NB4 (cell line): ENCODE results near the gene FUOM.

Experiments
- POLR2A ChIP-seq: IDR thresholded peaks from 2 replicates; pipeline ENCODE4 v1.6.1; 2011; ENCODE audit warnings: mild to moderate bottlenecking; ENCODE audit not compliant: insufficient read length; ENCODE audit errors: extremely low read depth
- TF ChIP-seq, protein P1 (sequence below): IDR thresholded peaks from one replicate; pipeline ENCODE4 v1.5.1; 2012; ENCODE audit warnings: low read depth, low read length

DNA sequence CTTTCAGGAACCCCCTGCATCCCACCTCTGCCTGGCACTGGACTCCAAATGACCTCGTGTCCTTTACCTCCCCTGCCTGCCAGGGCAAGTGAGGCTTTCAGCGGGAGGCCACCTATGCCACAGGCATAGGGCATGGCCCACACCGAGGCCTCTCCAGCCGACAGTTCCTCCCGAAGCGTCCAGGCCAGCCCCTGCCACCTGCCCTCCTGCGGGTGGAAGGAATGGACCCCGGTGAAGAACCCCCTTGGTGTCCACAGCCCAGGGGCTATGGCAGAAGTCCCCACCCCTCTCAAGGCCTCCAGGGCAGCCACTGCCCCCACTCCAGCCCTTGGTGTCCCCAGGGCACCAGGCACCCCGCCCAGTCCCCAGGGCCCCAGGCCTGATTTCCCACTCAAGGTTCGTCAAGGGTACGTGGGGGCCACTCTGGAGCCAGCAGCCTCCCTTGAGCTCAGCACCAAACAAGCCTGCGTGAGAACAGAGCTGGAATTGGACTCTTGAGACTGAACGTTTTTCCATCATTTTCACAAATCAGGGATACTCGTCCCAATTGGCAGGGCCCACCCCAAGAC lies 3.1 kb downstream of the FUOM start:
- TF ChIP-seq, protein P1, sequence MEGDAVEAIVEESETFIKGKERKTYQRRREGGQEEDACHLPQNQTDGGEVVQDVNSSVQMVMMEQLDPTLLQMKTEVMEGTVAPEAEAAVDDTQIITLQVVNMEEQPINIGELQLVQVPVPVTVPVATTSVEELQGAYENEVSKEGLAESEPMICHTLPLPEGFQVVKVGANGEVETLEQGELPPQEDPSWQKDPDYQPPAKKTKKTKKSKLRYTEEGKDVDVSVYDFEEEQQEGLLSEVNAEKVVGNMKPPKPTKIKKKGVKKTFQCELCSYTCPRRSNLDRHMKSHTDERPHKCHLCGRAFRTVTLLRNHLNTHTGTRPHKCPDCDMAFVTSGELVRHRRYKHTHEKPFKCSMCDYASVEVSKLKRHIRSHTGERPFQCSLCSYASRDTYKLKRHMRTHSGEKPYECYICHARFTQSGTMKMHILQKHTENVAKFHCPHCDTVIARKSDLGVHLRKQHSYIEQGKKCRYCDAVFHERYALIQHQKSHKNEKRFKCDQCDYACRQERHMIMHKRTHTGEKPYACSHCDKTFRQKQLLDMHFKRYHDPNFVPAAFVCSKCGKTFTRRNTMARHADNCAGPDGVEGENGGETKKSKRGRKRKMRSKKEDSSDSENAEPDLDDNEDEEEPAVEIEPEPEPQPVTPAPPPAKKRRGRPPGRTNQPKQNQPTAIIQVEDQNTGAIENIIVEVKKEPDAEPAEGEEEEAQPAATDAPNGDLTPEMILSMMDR, result no peak
- TF ChIP-seq POLR2A, result no peak
